ENCODE results near the gene SLC40A1.

DNA sequence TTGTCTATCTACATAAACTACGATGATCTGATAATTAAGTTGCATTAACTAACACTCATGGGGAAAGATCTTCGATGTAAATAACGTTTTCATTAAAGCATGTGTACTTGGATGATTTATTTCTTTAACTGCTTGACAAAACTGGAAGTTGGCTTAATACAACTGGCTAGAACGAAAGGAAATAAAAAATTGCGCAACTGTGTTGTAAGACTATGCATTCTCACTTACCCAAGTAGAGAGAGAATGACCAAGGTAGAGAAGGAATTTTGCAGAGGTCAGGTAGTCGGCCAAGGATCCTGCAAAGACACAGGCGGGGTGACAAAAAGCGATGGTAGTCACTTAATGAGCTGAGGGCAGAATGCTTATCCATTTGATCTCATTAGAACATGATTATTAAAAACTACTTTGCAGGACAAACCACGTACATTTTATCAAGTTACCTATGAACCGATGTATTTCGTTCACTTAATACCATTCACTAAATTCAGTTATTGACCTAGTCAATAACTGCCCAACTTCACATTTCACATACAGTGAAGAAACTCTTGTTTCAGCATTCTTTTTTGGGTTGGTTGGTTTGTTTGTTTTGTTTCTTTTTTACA is 900 bp downstream of the SLC40A1 start:
- TF ChIP-seq, protein P1, sequence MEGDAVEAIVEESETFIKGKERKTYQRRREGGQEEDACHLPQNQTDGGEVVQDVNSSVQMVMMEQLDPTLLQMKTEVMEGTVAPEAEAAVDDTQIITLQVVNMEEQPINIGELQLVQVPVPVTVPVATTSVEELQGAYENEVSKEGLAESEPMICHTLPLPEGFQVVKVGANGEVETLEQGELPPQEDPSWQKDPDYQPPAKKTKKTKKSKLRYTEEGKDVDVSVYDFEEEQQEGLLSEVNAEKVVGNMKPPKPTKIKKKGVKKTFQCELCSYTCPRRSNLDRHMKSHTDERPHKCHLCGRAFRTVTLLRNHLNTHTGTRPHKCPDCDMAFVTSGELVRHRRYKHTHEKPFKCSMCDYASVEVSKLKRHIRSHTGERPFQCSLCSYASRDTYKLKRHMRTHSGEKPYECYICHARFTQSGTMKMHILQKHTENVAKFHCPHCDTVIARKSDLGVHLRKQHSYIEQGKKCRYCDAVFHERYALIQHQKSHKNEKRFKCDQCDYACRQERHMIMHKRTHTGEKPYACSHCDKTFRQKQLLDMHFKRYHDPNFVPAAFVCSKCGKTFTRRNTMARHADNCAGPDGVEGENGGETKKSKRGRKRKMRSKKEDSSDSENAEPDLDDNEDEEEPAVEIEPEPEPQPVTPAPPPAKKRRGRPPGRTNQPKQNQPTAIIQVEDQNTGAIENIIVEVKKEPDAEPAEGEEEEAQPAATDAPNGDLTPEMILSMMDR (IDR thresholded peaks at IDR 0.05): no peak
- no peak for TF ChIP-seq POLR2A (IDR thresholded peaks at IDR 0.05)

Data from thyroid gland (tissue), 4 donors.